GM12878 (cell line): Measurements from ENCODE around the gene ZNF423. TPM values are rescaled to one million over a fixed set of nuclear protein-coding genes. Genes with fewer than 3 reads are reported as not detected.

ENCODE experiments used
- ATAC-seq: fragments of 200-7000 bp; cut with Tn5 transposase; 3 replicates; pipeline ENCODE4 v1.9.1; 2020; ENCODE audit warnings: mild to moderate bottlenecking, moderate library complexity
- BruUV-seq: library from RNA; stranded (reverse); fragments of 400-500 nt; replicated peaks from 2 replicates; lab custom pipeline; 2021; lab: Mats Ljungman, UMichigan
- CTCF ChIA-PET: fragments of 300-600 bp; sonication (Branson Sonifier 250); formaldehyde crosslinking; extraction: SDS; loops from one replicate; lab custom pipeline; 2021; ENCODE audit warnings: inconsistent platforms; lab: Yijun Ruan, JAX
- POLR2A ChIA-PET: fragments of 350-600 bp; formaldehyde crosslinking; extraction: SDS; loops from one replicate; lab custom pipeline; 2021; ENCODE audit warnings: inconsistent platforms; lab: Charles Lee
- RAD21 ChIA-PET: fragments of 300-600 bp; sonication (Branson Sonifier 250); formaldehyde crosslinking; loops from one replicate; lab custom pipeline; 2023; ENCODE audit warnings: antibody characterized with exemption; ENCODE audit not compliant: unreplicated experiment; lab: Charles Lee
- SMC1A ChIA-PET: fragments of 300-600 bp; sonication (Branson Sonifier 250); formaldehyde crosslinking; loops from one replicate; lab custom pipeline; 2023; ENCODE audit not compliant: unreplicated experiment, uncharacterized antibody; lab: Charles Lee
- DNase-seq: peaks from one replicate; pipeline ENCODE4 v3.0.0-alpha.2; 2011; ENCODE audit warnings: low read depth, low spot score
- FAIRE-seq: peaks from 3 replicates; lab custom pipeline; 2011; peaks lifted over from hg19 to GRCh38; lab: Jason Lieb, UNC
- H2AFZ ChIP-seq: 2 replicates; pipeline ENCODE4 v1.6.0; 2011; ENCODE audit warnings: low read depth, low read length, control low read depth; ENCODE audit not compliant: control insufficient read depth
- H3K27ac ChIP-seq: 2 replicates; pipeline ENCODE4 v1.5.1; 2011; ENCODE audit warnings: control low read depth; ENCODE audit not compliant: control insufficient read depth, insufficient read depth
- H3K27me3 ChIP-seq, 2 experiments: replicated peaks in 1 of 2; 2 replicates each; pipeline versions ENCODE4 v1.6.0 to v1.6.1; 2011; ENCODE audit warnings: low read length in 1 of 2; ENCODE audit not compliant: control insufficient read depth in 2 of 2, insufficient read depth in 2 of 2
- H3K36me3 ChIP-seq, 2 experiments: 2 replicates each; pipeline ENCODE4 v1.5.1; 2011; ENCODE audit warnings: low read length in 1 of 2; ENCODE audit not compliant: control insufficient read depth in 2 of 2, insufficient read depth in 2 of 2
- H3K4me1 ChIP-seq: 2 replicates; pipeline ENCODE4 v1.6.1; 2011; ENCODE audit warnings: mild to moderate bottlenecking, low read length, moderate library complexity, mixed read lengths; ENCODE audit not compliant: control insufficient read depth, insufficient read depth
- H3K4me2 ChIP-seq: 2 replicates; pipeline ENCODE4 v1.6.0; 2011; ENCODE audit warnings: control low read depth; ENCODE audit not compliant: control insufficient read depth, insufficient read depth
- H3K4me3 ChIP-seq: fragments of 200-600 bp; sonication (generic); 2 replicates; pipeline ENCODE4 v1.5.1; 2016
- H3K79me2 ChIP-seq: 2 replicates; pipeline ENCODE4 v1.6.0; 2011; ENCODE audit warnings: low read length; ENCODE audit not compliant: control insufficient read depth, insufficient read depth
- H3K9ac ChIP-seq: 2 replicates; pipeline ENCODE4 v1.8.0; 2011; ENCODE audit warnings: low read length, control low read depth, mixed read lengths; ENCODE audit not compliant: control insufficient read depth, insufficient read depth
- H3K9me3 ChIP-seq: replicated peaks from 3 replicates; pipeline ENCODE4 v1.5.1; 2011; ENCODE audit warnings: mild to moderate bottlenecking, low read length; ENCODE audit not compliant: control insufficient read depth, insufficient read depth
- H4K20me1 ChIP-seq: 2 replicates; pipeline ENCODE4 v1.6.0; 2011; ENCODE audit not compliant: control insufficient read depth, insufficient read depth
- BCL11A ChIP-seq: IDR thresholded peaks from 2 replicates; pipeline ENCODE4 v1.6.1; 2011; ENCODE audit warnings: low read depth, low read length
- IKZF1 ChIP-seq: fragments of 450-650 bp; conservative IDR thresholded peaks from 2 replicates; pipeline ENCODE4 v1.6.1; 2017; ENCODE audit warnings: antibody characterized with exemption, mild to moderate bottlenecking
- NFYA ChIP-seq: IDR thresholded peaks from 2 replicates; pipeline ENCODE4 v1.6.1; 2011; ENCODE audit warnings: low read depth, mild to moderate bottlenecking, low read length, improper control_type of control experiment, borderline replicate concordance
- NR2C2 ChIP-seq: IDR thresholded peaks from 2 replicates; pipeline ENCODE4 v1.6.1; 2011; ENCODE audit warnings: borderline replicate concordance, low read depth; ENCODE audit not compliant: control insufficient read depth, insufficient read length
- WGBS: methylation state at CpG from one replicate; pipeline ENCODE4 v1.1.6; 2016; ENCODE audit warnings: low lambda C conversion rate; ENCODE audit not compliant: insufficient replicate concordance, insufficient coverage; ENCODE audit errors: missing lambda C conversion rate; 5-methylcytosine and 5-hydroxymethylcytosine counted together
- in situ Hi-C: fragments of 300-500 bp; cut with MboI; formaldehyde crosslinking; loops from 9 replicates; pipeline ENCODE4 v1.14.3; 2018; ENCODE audit warnings: mixed read lengths
- intact Hi-C: fragments of 100-400 bp; cut with micrococcal nuclease; formaldehyde crosslinking; loops from one replicate; pipeline ENCODE4 v1.14.2; 2022; ENCODE audit not compliant: unreplicated experiment
- polyA plus RNA-seq, 11 experiments: library from polyadenylated mRNA; depleted of rRNA in 4 of 11; unstranded in 6 of 11; stranded (reverse) in 5 of 11; fragments of >200 nt; fragmentation: Nextera tagmentation in 4 of 11; fragmentation: Illumina TruSeq in 1 of 11; extraction: Ambion mirVana in 4 of 11; extraction: Trizol in 1 of 11; gene quantifications; 1 replicate in 1 of 11; 2 replicates in 10 of 11; pipeline versions ENCODE4 v1.2.1 to v1.2.3, GENCODE V29; 2011 to 2016; ENCODE audit warnings: inconsistent platforms in 2 of 11, missing spikeins in 2 of 11, low read depth in 1 of 11
- total RNA-seq, 4 experiments: library from RNA; depleted of rRNA in 3 of 4; stranded (reverse); fragments of >200 nt in 3 of 4; fragmentation: Illumina TruSeq in 1 of 4; extraction: Trizol in 1 of 4; gene quantifications; 2 replicates each; pipeline versions ENCODE4 v1.2.1 to v1.2.3, GENCODE V29; 2013 to 2021
- TF ChIP-seq, protein P1 (sequence below): fragments of 450-650 bp; IDR thresholded peaks from 2 replicates; pipeline ENCODE4 v1.6.1; 2017; ENCODE audit warnings: mild to moderate bottlenecking
- TF ChIP-seq, protein P2 (sequence below): fragments of 450-650 bp; formaldehyde crosslinking; IDR thresholded peaks from 2 replicates; pipeline ENCODE4 v1.4.0; 2022; ENCODE audit warnings: mild to moderate bottlenecking, moderate library complexity

ZNF423 gene
- total and polyA plus RNA-seq, 10 of the 15 experiments (the other 5 are each of a cell fraction or from before 2014, with no cell fraction given) = 0.03 to 0.64 (median 0.10) TPM

DNA sequence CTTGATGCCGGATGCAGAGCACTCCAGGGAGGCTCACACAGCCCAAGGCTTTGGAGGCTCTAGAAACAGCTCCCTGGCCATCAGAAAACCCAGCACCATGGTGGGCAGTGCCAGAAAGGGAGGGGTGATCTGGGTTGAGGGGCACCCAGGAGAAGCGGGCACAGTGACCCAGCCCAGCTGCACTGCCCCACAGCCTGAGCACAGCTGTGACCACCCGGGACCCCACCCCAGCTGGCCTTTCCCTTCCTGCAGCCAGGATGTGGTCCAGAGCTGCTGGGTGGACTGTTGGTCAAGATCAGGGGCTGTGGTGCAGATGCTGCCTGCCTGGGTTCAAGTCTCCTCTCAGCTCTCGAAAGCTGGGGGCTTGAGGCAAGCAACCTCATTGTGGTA lies 223.1 kb downstream of the ZNF423 start:
- no peak for ATAC-seq
- Histone ChIP-seq H4K20me1 (no peaks in the 10 kb centered on the region), H3K27ac (no peak overlapping the region), H3K4me2 (peak overlapping the region; percentile 22; the same call in 1 of the 2 replicates), H3K36me3 (no peaks in the 10 kb centered on the region), H3K27me3 (no peaks in the 10 kb centered on the region), H3K4me1 (peaks cover 19% of the 10 kb centered on the region), H3K4me3 (no peak overlapping the region), H3K9me3 (no peaks in the 10 kb centered on the region; the same call in 1 of the 3 replicates)
- no peak for DNase-seq
- CTCF ChIA-PET = no interaction called here
- in situ Hi-C loops = no loop called here
- SMC1A ChIA-PET = no interaction called here
- intact Hi-C loops = no loop called here
- POLR2A ChIA-PET = no interaction called here
- 3% methylated on average over 4 of the region's 4 CpGs for WGBS
- TF ChIP-seq NFYA = no peak
- no peak for TF ChIP-seq NR2C2
- TF ChIP-seq, protein P1, sequence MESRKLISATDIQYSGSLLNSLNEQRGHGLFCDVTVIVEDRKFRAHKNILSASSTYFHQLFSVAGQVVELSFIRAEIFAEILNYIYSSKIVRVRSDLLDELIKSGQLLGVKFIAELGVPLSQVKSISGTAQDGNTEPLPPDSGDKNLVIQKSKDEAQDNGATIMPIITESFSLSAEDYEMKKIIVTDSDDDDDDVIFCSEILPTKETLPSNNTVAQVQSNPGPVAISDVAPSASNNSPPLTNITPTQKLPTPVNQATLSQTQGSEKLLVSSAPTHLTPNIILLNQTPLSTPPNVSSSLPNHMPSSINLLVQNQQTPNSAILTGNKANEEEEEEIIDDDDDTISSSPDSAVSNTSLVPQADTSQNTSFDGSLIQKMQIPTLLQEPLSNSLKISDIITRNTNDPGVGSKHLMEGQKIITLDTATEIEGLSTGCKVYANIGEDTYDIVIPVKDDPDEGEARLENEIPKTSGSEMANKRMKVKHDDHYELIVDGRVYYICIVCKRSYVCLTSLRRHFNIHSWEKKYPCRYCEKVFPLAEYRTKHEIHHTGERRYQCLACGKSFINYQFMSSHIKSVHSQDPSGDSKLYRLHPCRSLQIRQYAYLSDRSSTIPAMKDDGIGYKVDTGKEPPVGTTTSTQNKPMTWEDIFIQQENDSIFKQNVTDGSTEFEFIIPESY = no peak
- TF ChIP-seq, protein P2, sequence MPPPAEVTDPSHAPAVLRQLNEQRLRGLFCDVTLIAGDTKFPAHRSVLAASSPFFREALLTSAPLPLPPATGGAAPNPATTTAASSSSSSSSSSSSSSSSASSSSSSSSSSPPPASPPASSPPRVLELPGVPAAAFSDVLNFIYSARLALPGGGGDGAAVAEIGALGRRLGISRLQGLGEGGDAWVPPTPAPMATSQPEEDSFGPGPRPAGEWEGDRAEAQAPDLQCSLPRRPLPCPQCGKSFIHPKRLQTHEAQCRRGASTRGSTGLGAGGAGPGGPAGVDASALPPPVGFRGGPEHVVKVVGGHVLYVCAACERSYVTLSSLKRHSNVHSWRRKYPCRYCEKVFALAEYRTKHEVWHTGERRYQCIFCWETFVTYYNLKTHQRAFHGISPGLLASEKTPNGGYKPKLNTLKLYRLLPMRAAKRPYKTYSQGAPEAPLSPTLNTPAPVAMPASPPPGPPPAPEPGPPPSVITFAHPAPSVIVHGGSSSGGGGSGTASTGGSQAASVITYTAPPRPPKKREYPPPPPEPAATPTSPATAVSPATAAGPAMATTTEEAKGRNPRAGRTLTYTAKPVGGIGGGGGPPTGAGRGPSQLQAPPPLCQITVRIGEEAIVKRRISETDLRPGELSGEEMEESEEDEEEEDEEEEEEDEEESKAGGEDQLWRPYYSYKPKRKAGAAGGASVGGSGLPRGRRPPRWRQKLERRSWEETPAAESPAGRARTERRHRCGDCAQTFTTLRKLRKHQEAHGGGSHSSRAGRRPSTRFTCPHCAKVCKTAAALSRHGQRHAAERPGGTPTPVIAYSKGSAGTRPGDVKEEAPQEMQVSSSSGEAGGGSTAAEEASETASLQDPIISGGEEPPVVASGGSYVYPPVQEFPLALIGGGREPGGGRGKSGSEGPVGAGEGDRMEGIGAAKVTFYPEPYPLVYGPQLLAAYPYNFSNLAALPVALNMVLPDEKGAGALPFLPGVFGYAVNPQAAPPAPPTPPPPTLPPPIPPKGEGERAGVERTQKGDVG (CRISPR knock-in tag) = no peak
- no peak for TF ChIP-seq BCL11A
- no peak for TF ChIP-seq IKZF1
- TF ChIP-seq, all 136 proteins: peak for 0
- Histone ChIP-seq H3K9ac (no peak overlapping the region), H3K79me2 (no peaks in the 10 kb centered on the region), H2AFZ (no peak overlapping the region; the same call in 1 of the 2 replicates)
- BruUV-seq = no TSS peak
- FAIRE-seq = no peak
- RAD21 ChIA-PET = no interaction called here
